RWPE2 (cell line): Measurements from ENCODE around the gene HEXD.

ENCODE experiments used
- ATAC-seq: fragments of 200-7000 bp; cut with Tn5 transposase; 3 replicates; pipeline ENCODE4 v1.9.1; 2021; ENCODE audit warnings: low read depth
- DNase-seq: peaks from one replicate; pipeline ENCODE4 v3.0.0-alpha.2; 2020; ENCODE audit warnings: low spot score
- H3K27ac ChIP-seq: fragments of 450-650 bp; 2 replicates; pipeline ENCODE4 v1.5.1; 2017; ENCODE audit warnings: mild to moderate bottlenecking; ENCODE audit not compliant: poor library complexity, severe bottlenecking
- H3K27me3 ChIP-seq: fragments of 250-450 bp; sonication (Bioruptor Pico); 2 replicates; pipeline ENCODE4 v1.5.1; 2021; ENCODE audit warnings: mild to moderate bottlenecking, moderate library complexity; ENCODE audit not compliant: insufficient read depth, poor library complexity, severe bottlenecking
- H3K36me3 ChIP-seq: fragments of 250-450 bp; sonication (Bioruptor Pico); 2 replicates; pipeline ENCODE4 v1.5.1; 2020; ENCODE audit warnings: low read depth, mild to moderate bottlenecking, moderate library complexity
- H3K4me1 ChIP-seq: fragments of 250-450 bp; sonication (Bioruptor Pico); 2 replicates; pipeline ENCODE4 v1.5.1; 2021; ENCODE audit warnings: mild to moderate bottlenecking, moderate library complexity; ENCODE audit not compliant: insufficient read depth, poor library complexity, severe bottlenecking
- H3K4me3 ChIP-seq: fragments of 250-450 bp; sonication (Bioruptor Pico); 2 replicates; pipeline ENCODE4 v1.5.1; 2021; ENCODE audit warnings: mild to moderate bottlenecking, moderate library complexity; ENCODE audit not compliant: severe bottlenecking
- H3K9me3 ChIP-seq: fragments of 250-450 bp; sonication (Bioruptor Pico); 2 replicates; pipeline ENCODE4 v1.5.1; 2021; ENCODE audit warnings: mild to moderate bottlenecking, moderate library complexity; ENCODE audit not compliant: severe bottlenecking
- TF ChIP-seq, protein P1 (sequence below): fragments of 450-650 bp; IDR thresholded peaks from one replicate; pipeline ENCODE4 v1.5.1; 2017; ENCODE audit warnings: mild to moderate bottlenecking, moderate library complexity; ENCODE audit not compliant: poor library complexity, severe bottlenecking

HEXD gene

DNA sequence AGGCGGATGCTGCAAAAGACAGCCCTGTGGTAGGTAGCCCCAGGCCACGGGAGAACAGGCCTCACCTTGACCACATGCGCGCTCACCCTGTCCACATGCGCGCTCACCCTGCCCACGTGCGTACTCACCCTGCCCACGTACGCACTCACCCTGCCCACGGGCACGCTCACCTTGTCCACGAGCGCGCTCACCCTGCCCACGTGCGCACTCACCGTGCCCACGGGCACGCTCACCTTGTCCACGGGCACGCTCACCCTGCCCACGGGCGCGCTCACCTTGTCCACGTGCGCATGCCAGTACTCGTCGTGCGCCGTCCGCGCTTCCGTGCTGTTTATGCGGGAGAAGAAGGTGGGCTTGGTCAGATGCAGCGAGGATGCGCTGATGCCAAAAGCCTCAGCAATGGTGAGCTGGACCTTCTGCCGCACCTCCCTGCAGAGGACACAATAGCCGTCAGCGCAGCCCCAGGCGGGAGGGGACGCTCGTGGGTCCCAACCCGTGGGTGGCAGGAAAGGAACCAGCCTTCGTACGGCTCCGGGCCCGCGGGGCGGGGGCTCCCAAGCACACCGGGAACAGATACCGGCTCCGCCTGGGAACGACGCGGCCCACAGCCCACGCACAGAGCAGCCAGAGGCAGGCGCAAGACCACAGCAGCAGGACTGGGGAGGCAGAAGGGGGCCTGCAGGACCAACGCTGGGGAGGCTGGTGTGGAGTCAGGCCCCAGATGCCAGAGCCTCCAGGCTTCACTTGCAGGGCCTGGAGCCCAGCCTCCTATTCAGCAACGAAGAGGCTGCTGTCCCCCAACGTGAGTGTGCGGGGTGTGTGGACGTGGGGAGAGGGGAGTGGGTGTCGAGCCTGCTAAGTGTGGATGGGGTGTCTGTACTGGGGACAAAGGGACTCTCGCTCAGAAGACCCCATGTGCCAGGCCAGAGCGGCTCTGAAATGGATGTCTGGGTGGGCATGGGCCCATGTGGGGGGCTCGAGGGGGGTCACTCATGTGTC lies 14.2 kb upstream of the HEXD start:
- no peak for DNase-seq

DNA sequence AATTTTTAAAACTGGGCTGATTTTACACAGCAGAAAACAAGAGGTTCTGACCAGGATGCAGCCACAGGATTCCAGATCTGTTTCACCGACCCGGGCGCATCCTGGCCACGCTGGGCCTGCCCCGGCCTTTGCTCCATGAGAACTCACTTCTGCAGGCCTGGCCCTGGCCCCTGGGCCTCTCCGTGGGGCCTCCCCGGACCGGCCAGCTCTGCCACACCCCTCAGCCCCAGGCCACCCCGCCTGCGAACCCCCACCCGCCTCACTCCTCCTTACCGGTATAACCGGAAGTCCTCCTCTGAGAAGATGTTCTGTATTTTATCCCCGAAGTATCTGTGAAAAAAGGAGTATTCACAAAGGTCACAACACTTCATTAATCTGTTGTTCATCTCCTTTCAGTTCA lies 13.1 kb upstream of the HEXD start:
- no peak for ATAC-seq
- Histone ChIP-seq H3K27me3 (no peaks in the 10 kb centered on the region), H3K4me3 (no peak overlapping the region), H3K4me1 (no peaks in the 10 kb centered on the region), H3K36me3 (peaks cover 17% of the 10 kb centered on the region), H3K27ac (no peak overlapping the region), H3K9me3 (no peaks in the 10 kb centered on the region)
- TF ChIP-seq, protein P1, sequence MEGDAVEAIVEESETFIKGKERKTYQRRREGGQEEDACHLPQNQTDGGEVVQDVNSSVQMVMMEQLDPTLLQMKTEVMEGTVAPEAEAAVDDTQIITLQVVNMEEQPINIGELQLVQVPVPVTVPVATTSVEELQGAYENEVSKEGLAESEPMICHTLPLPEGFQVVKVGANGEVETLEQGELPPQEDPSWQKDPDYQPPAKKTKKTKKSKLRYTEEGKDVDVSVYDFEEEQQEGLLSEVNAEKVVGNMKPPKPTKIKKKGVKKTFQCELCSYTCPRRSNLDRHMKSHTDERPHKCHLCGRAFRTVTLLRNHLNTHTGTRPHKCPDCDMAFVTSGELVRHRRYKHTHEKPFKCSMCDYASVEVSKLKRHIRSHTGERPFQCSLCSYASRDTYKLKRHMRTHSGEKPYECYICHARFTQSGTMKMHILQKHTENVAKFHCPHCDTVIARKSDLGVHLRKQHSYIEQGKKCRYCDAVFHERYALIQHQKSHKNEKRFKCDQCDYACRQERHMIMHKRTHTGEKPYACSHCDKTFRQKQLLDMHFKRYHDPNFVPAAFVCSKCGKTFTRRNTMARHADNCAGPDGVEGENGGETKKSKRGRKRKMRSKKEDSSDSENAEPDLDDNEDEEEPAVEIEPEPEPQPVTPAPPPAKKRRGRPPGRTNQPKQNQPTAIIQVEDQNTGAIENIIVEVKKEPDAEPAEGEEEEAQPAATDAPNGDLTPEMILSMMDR: no peak
- no peak for DNase-seq

More for the DNA sequence above, 14.2 kb upstream of the HEXD start:
- Histone ChIP-seq H3K9me3 (no peaks in the 10 kb centered on the region), H3K27me3 (no peaks in the 10 kb centered on the region), H3K36me3 (peaks cover 17% of the 10 kb centered on the region), H3K4me1 (no peaks in the 10 kb centered on the region), H3K4me3 (no peak overlapping the region), H3K27ac (no peak overlapping the region)
- TF ChIP-seq, protein P1: no peak
- ATAC-seq: no peak

GRCh38 chr17:82406131-82406671 lies 11.9 kb upstream of the HEXD start:
- Histone ChIP-seq H3K36me3 (peaks cover 16% of the 10 kb centered on the region), H3K4me1 (no peaks in the 10 kb centered on the region), H3K4me3 (no peak overlapping the region), H3K9me3 (no peaks in the 10 kb centered on the region), H3K27me3 (no peaks in the 10 kb centered on the region), H3K27ac (no peak overlapping the region)
- TF ChIP-seq, protein P1: no peak
- no peak for ATAC-seq
- peak; percentile 58 for DNase-seq

GRCh38 chr17:82407255-82407654 lies 10.9 kb upstream of the HEXD start:
- no peaks in the 10 kb centered on the region for H3K9me3 ChIP-seq
- no peak overlapping the region for H3K27ac ChIP-seq
- TF ChIP-seq, protein P1: no peak
- H3K4me1 ChIP-seq: no peaks in the 10 kb centered on the region
- H3K36me3 ChIP-seq: peaks cover 7% of the 10 kb centered on the region
- ATAC-seq (no peak), DNase-seq (peak; percentile 40)
- H3K27me3 ChIP-seq: no peaks in the 10 kb centered on the region
- no peak overlapping the region for H3K4me3 ChIP-seq
